Esophagus muscularis mucosa (tissue), 4 donors: ENCODE data around the gene HSPB1.

Experiments
- EP300 ChIP-seq: sonication (generic); formaldehyde crosslinking; IDR thresholded peaks from one replicate; pipeline ENCODE4 v1.6.1; 2017; ENCODE audit warnings: antibody characterized with exemption
- POLR2A ChIP-seq: fragments of 450-650 bp; IDR thresholded peaks from one replicate; pipeline ENCODE4 v1.6.1; 2017; ENCODE audit warnings: antibody characterized with exemption, moderate library complexity, mild to moderate bottlenecking, low read depth
- TF ChIP-seq, protein P1 (sequence below), 3 experiments: fragments of 200-600 bp in 2 of 3; fragments of 450-650 bp in 1 of 3; sonication (generic) in 2 of 3; IDR thresholded peaks; one replicate each; pipeline ENCODE4 v1.5.1; 2017 to 2019; ENCODE audit warnings: antibody characterized with exemption in 3 of 3, mild to moderate bottlenecking in 2 of 3, moderate library complexity in 1 of 3

DNA sequence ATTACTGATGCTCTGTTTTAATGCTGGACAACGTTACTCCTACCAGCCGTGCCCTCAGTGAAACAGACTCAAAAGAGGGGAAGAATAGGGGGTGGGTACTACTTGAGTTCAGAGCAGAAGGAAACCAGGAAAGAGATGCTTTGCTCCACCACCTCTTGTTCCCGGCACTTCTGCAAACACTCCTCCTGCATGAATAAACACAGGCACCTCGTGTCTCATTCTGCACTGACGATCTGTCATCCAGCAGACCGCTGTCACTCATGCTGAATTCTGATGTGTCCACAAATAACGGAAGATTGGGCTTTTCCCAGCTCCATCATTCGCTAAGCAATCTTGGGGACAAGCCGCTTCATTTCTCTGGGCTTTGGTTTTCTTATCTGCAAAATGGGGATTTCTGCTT lies 29.6 kb downstream of the HSPB1 start:
- TF ChIP-seq, protein P1, sequence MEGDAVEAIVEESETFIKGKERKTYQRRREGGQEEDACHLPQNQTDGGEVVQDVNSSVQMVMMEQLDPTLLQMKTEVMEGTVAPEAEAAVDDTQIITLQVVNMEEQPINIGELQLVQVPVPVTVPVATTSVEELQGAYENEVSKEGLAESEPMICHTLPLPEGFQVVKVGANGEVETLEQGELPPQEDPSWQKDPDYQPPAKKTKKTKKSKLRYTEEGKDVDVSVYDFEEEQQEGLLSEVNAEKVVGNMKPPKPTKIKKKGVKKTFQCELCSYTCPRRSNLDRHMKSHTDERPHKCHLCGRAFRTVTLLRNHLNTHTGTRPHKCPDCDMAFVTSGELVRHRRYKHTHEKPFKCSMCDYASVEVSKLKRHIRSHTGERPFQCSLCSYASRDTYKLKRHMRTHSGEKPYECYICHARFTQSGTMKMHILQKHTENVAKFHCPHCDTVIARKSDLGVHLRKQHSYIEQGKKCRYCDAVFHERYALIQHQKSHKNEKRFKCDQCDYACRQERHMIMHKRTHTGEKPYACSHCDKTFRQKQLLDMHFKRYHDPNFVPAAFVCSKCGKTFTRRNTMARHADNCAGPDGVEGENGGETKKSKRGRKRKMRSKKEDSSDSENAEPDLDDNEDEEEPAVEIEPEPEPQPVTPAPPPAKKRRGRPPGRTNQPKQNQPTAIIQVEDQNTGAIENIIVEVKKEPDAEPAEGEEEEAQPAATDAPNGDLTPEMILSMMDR (IDR thresholded peaks at IDR 0.05): no peak
- TF ChIP-seq POLR2A (no peak), EP300 (no peak)
